Fibroblast of peridontal ligament (primary cell): ENCODE results near the gene CPSF4L.
A peak's percentile ranks its signal among the peaks of the same experiment; 100 is the strongest.
"Not testable (repeated sequence)": the region's sequence is repeated elsewhere in the genome, so short reads cannot be mapped to it uniquely, and the experiment has no call there.

ENCODE experiments used
- DNase-seq: peaks from one replicate; pipeline ENCODE4 v3.0.0-alpha.2; 2010; ENCODE audit errors: extremely low read depth

The CPSF4L gene

GRCh38 chr17:73261617-73261951 lies at the start of gene CPSF4L:
Gene CPSF4L, minus strand, starts transcription at chr17:73261880. Its CDS starts 62 bp downstream, at chr17:73261818.
- no peak for DNase-seq

GRCh38 chr17:73311428-73311780 lies 49.7 kb upstream of the CPSF4L start:
- DNase-seq = no peak

- DNase-seq = no peak
Observed at GRCh38 chr17:73309727-73310596, 48.3 kb upstream of the CPSF4L start.

- not testable (repeated sequence) for DNase-seq
Observed at GRCh38 chr17:73308959-73309358, 47.3 kb upstream of the CPSF4L start.

- peak; percentile 71 for DNase-seq
Observed at GRCh38 chr17:73308017-73308823, 46.5 kb upstream of the CPSF4L start.

DNA sequence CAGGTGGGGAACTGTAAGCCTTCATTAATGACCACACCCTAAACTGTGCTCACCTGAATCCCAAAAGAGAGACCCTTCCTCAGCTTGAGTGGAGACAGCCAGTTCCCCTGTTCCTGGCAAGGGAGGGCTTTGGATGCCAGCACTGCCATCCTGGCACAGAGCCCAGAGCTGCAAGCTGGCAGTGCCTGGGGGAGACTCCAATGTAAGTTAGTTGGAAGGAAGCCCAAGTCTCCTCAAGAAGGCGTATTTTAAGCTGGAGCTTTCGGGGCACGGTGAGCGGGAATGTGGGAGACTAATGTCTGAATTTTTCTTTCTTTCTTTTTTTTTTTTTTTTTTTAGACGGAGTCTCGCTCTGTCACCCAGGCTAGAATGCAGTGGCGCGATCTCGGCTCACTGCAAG lies 45.5 kb upstream of the CPSF4L start:
- DNase-seq = no peak

GRCh38 chr17:73305845-73306836 lies 44.5 kb upstream of the CPSF4L start:
- no peak for DNase-seq

DNA sequence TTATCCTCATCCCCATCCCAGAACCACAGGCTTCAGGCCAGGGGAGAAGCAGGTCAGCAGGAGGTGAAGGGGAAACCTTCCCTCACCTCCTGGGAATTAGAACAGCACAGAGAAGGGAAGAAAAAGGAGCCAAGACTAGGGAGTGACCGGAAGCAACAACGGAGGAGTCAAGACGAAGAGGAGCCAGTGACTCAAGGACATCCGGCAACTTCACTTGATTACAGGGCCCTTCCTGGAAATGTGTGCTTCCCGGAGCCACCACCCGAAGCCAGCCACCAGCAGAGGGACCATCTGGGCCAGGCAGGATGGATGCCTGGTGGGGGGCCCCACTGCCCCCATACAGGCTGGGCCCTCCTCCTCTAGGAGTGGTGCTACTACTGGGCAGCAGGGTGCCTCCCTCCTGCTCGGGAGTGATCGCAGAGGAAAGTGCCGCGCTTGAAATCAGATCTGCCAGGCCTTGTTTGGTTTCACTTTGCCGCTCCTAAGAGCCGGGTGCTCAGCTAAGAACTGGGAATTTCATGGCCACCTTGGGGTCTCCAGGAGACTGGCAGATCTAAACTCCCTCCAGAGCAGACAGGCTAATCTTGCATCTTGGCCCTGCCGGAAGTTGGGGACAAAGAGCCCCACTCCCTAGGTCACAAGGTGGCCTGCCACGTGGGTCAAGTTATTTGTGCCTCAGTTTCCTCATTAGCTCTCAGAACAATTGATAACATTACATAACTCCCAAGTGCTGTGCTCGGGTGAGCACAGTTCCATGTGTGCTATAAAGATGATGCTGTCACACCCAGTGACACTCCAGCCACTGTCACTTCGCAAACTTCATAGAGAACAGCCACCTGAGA lies 43.5 kb upstream of the CPSF4L start:
- peak; percentile 75 for DNase-seq

GRCh38 chr17:73304438-73304837 lies 42.8 kb upstream of the CPSF4L start:
- DNase-seq = no peak

- peak; percentile 84 for DNase-seq
Observed at GRCh38 chr17:73302189-73302588, 40.5 kb upstream of the CPSF4L start.

GRCh38 chr17:73301369-73301768 lies 39.7 kb upstream of the CPSF4L start:
- DNase-seq = peak; percentile 54

- DNase-seq = no peak
Observed at GRCh38 chr17:73300392-73300791, 38.7 kb upstream of the CPSF4L start.

GRCh38 chr17:73297934-73298861 lies 36.5 kb upstream of the CPSF4L start:
- DNase-seq = no peak

DNA sequence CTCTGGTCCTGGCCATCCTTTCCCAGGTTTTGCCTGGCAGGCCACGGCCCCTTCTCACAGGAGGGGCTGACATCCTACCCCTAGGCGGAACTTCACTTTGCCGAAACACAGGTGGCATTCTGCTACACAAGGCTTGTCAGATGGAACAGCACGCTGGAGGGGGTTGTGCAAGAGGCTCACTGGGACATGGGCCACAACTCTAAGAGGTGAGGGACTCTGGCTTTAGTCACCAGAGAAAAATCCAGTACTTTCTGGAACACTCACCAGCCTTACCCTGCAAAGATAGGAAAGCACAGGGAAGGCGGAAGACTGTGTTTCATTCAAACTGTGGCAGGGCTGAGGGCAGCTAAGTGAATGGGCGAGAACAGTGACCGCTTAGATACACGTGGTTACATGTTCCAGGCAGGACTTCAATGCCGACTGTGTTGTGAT lies 31.8 kb upstream of the CPSF4L start:
- DNase-seq = peak; percentile 57

GRCh38 chr17:73293031-73293430 lies 31.4 kb upstream of the CPSF4L start:
- DNase-seq = no peak

DNA sequence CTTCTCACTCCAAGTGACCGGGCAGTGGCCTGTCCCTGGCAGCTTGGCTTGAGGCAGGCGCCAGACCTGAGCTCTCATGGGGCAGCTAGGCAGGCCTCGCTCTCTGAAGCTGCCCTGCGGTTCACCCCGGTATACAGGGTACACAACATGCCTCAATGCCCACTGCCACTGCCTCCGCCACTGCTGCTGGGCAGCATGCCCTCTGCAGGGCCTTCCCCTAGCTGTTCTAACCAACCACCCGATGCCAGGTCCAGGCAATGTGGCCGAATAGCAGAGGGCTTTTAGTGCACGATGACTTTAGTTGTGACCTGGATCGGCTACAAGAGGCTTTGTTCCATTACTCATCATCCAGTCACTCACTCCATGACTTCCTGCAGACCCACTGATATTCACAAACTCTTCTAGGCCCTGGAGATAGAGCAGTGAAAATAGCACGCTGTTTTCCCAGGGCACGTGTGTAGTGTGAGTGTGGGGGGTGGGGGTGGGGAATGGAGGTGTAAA lies 30.4 kb upstream of the CPSF4L start:
- DNase-seq = peak; percentile 50

DNA sequence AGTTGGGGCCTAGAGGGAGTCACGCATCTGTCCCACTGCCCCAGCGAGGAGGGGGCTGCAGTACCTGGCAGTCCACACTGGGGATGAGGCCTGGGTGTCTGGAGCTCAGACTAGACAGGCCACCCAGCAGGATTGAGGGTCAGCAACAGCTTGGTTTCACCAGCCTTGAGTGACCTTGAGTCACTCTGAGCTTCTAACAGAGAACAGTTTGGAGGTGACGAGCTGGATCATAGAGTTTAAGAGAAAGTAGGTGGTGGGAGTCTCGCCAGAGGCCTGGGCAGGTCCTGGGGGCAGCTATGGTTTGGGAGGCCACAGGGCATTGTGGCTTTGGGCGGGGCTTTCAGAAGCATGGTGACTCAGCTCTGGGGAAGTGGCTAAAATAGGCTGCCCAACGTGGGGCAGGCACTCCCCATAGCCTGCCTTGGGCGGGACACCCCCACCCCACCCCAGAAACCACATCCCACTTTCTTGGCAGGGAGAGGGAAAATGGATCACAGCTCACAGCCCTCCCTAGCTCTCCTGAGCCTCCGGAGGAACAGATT lies 29.7 kb upstream of the CPSF4L start:
- peak; percentile 91 for DNase-seq

GRCh38 chr17:73290399-73291259 lies 28.9 kb upstream of the CPSF4L start:
- no peak for DNase-seq
